Cardiac fibroblast (primary cell): ENCODE results near the gene RRBP1.

Experiments used
- DNase-seq, 2 donors: peaks; one replicate each; pipeline versions ENCODE4 v3.0.0 to v3.0.0-alpha.2; 2010; ENCODE audit warnings: low read depth in 2 of 2
- H3K4me3 ChIP-seq, 2 donors: replicated peaks in 1 of 2; 1 replicate in 1 of 2; 2 replicates in 1 of 2; pipeline ENCODE4 v1.5.1; 2011; ENCODE audit warnings: low read depth in 2 of 2, low read length in 2 of 2, mild to moderate bottlenecking in 2 of 2, moderate library complexity in 1 of 2
- TF ChIP-seq, protein P1 (sequence below): IDR thresholded peaks from one replicate; pipeline ENCODE4 v1.5.1; 2011; ENCODE audit warnings: low read depth, mild to moderate bottlenecking, low read length, inconsistent platforms

Gene RRBP1

DNA sequence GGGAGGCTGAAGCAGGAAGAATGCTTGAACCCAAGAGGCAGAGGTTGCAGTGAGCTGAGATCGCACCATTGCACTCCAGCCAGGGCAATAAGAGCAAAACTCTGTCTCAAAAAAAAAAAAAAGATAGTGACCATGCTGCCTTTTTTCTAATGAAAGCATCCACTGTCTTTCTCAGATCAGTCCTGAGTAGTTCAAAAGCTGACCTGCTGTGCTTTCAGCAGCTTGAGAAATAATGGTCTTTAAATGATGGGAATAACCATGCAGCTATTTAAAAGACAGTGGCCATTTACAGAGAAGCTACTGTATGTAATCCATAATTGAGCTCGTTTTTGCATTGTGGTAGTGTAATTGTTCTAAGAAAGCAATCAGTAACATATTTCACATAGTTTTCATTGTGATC lies 76.0 kb downstream of the RRBP1 start:
- TF ChIP-seq, protein P1, sequence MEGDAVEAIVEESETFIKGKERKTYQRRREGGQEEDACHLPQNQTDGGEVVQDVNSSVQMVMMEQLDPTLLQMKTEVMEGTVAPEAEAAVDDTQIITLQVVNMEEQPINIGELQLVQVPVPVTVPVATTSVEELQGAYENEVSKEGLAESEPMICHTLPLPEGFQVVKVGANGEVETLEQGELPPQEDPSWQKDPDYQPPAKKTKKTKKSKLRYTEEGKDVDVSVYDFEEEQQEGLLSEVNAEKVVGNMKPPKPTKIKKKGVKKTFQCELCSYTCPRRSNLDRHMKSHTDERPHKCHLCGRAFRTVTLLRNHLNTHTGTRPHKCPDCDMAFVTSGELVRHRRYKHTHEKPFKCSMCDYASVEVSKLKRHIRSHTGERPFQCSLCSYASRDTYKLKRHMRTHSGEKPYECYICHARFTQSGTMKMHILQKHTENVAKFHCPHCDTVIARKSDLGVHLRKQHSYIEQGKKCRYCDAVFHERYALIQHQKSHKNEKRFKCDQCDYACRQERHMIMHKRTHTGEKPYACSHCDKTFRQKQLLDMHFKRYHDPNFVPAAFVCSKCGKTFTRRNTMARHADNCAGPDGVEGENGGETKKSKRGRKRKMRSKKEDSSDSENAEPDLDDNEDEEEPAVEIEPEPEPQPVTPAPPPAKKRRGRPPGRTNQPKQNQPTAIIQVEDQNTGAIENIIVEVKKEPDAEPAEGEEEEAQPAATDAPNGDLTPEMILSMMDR, result no peak
- no peak overlapping the region for H3K4me3 ChIP-seq
- no peak for DNase-seq

DNA sequence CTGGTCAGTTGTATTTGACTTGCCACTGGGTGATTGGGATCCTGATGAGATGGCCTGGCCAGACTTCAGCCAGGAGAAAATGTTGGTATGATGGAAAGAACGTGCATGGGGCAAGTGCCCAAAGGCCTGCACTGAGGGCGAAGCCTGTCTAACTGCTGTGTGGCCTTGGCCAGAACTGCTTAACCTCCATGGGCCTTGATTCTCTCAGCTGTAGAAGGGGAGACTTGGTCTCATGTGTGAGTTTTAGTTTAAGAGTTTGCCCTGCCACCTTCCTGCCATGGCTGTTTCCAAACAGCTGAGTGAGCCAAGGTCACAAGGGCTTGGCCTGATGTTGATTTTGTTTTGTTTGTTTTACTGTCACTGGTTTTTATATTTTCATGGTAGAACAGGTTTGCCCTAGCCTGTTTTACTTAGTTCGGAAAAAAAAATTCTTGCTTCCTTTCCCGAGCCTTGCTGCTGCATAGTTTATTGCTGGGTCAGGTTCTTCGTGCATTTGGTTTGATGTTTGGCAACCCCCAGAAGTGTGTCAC lies 76.8 kb downstream of the RRBP1 start:
- H3K4me3 ChIP-seq, result no peak overlapping the region
- TF ChIP-seq, protein P1, result no peak
- DNase-seq, result no peak

DNA sequence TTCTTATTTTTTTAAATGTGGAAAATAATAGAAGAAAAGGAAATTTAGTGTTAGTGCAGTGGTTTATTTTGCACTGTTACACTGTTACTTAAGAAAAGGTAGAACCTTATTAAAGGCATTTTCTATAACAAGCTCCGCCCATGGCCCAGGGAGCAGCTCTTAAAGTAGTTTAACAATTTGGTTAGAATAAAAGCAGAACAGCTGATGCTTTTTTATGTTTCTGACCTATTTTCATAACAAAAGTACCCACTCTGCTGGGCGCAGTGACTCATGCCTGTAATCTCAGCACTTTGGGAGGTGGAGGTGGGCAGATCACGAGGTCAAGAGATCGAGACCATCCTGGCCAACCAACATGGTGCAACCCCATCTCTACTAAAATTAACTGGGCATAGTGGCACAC lies 79.5 kb downstream of the RRBP1 start:
- no peak overlapping the region for H3K4me3 ChIP-seq
- TF ChIP-seq, protein P1, result no peak
- no peak for DNase-seq

DNA sequence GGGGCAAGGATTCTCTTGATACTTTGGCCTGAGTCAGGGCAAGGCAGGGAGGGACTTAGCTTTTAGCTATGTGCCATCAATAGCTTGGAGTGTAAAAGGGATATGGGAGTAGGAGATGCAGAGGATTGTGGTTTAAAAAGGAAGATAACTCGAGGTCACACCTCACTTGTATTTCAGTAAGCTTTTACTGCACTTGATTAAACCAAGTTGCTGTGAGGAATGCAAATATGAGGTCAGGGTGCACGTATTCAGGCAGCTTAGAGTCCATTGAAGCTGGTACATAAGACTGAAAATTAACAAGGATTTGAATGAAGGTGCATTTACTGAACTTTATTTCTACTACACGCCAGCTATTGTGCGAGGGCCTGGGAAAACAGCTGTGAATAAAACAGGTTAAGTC lies 80.1 kb downstream of the RRBP1 start:
- no peak overlapping the region for H3K4me3 ChIP-seq
- TF ChIP-seq, protein P1, result no peak
- no peak for DNase-seq

DNA sequence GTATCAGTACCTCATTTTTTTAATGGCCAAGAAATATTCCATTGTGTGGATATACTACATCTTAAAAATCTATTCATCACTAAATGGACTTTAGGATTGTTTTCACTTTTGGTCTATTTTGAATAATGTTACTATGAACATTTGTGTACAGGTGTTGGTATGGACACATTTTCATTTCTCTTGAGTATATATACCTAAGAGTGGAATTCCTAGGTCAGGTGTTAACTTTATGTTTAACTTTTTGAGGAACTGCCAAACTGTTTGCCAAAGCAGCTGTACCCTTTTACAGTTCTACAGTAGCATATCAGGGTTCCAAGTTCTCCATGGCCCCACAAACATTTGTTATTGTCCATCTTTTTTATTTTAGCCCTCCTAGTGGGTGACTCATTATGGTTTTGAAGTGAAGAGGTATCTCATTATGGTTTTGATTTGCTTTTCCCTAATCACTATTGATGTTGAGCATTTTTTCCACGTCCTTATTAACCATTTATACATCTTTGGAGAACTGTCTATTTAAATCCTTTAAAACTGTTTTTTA lies 84.0 kb downstream of the RRBP1 start:
- DNase-seq, result no peak
- TF ChIP-seq, protein P1, result no peak
- H3K4me3 ChIP-seq, result no peak overlapping the region

DNA sequence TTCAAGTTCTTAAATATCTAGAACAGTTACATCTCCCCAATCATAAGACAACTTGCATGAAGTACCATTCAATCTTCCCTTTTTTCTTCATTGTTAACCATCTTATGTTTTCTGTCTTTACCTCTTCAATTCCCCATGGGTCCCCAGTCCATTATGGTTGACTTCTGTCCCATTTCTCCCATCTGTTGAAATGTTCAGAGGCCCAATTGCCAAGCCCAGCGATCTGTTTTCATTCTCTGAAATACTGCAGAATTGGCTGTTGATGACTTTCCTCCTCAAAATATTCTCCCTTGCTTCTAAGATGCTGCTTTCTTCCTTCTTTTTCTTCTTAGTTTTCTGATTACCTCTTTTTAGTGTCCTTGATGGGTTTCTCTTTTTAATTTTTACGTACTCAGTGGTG lies 86.2 kb downstream of the RRBP1 start:
- H3K4me3 ChIP-seq, result no peak overlapping the region
- no peak for DNase-seq
- TF ChIP-seq, protein P1, result no peak

DNA sequence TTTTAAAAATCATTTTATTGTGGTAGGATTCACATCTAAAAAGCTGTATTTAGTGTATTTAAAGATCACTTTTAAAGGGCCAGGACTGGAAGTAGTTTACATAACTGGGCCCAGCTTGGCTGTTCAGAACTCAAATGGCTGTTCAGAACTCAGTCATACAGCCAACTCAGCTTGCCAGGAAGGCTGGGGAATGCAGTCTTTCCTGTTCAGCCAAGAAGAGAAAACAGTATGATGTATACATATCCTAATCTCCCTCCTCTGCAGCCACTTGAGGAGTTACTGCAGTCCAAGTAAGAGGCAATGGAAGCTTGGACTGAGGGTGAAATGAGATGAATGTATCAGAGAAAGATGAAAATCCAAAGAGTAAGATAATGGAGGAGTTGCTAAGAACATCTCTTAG lies 87.6 kb downstream of the RRBP1 start:
- DNase-seq, result peak; percentile 67 to 88
- TF ChIP-seq, protein P1, result no peak
- H3K4me3 ChIP-seq, result no peak overlapping the region
